MM.1S (cell line): ENCODE measurements around the gene FABP7.

Experiments
- DNase-seq: peaks from one replicate; pipeline ENCODE4 v3.0.0-alpha.2; 2015
- H2AFZ ChIP-seq: fragments of 300-600 bp; sonication (generic); 2 replicates; pipeline ENCODE4 v1.6.0; 2016; ENCODE audit warnings: antibody characterized with exemption, low read length
- H3F3A ChIP-seq: fragments of 300-600 bp; sonication (generic); 2 replicates; pipeline ENCODE4 v1.6.1; 2016; ENCODE audit warnings: mild to moderate bottlenecking, antibody characterized with exemption, low read length, moderate library complexity, mixed read lengths; ENCODE audit not compliant: insufficient read depth
- H3K27ac ChIP-seq: fragments of 300-600 bp; sonication (generic); 2 replicates; pipeline ENCODE4 v1.5.1; 2016; ENCODE audit warnings: mild to moderate bottlenecking, low read length
- H3K27me3 ChIP-seq: fragments of 300-600 bp; sonication (generic); replicated peaks from 2 replicates; pipeline ENCODE4 v1.6.0; 2016; ENCODE audit warnings: low read length; ENCODE audit not compliant: insufficient read depth
- H3K36me3 ChIP-seq: fragments of 300-600 bp; sonication (generic); replicated peaks from 2 replicates; pipeline ENCODE4 v1.6.1; 2016; ENCODE audit warnings: mild to moderate bottlenecking, low read length, mixed read lengths; ENCODE audit not compliant: insufficient read depth
- H3K4me1 ChIP-seq: fragments of 300-600 bp; sonication (generic); 2 replicates; pipeline ENCODE4 v1.6.1; 2016; ENCODE audit warnings: low read length, mixed read lengths
- H3K4me2 ChIP-seq: fragments of 300-600 bp; sonication (generic); 2 replicates; pipeline ENCODE4 v1.6.0; 2016; ENCODE audit warnings: low read depth, low read length
- H3K4me3 ChIP-seq: fragments of 300-600 bp; sonication (generic); 2 replicates; pipeline ENCODE4 v1.5.1; 2016; ENCODE audit warnings: low read length, mixed read lengths
- H3K79me2 ChIP-seq: fragments of 300-600 bp; sonication (generic); 2 replicates; pipeline ENCODE4 v1.6.1; 2016; ENCODE audit warnings: mixed run types, low read length, mixed read lengths
- H3K9ac ChIP-seq: fragments of 300-600 bp; sonication (generic); 2 replicates; pipeline ENCODE4 v1.6.1; 2016; ENCODE audit warnings: low read length, mixed read lengths
- H3K9me2 ChIP-seq: fragments of 300-600 bp; sonication (generic); replicated peaks from 2 replicates; pipeline ENCODE4 v1.6.1; 2016; ENCODE audit warnings: mild to moderate bottlenecking, low read length, mixed read lengths; ENCODE audit not compliant: insufficient read depth
- H3K9me3 ChIP-seq: fragments of 300-600 bp; sonication (generic); replicated peaks from 2 replicates; pipeline ENCODE4 v1.6.1; 2016; ENCODE audit warnings: mild to moderate bottlenecking, low read length, mixed read lengths; ENCODE audit not compliant: insufficient read depth
- H4K20me1 ChIP-seq: fragments of 300-600 bp; sonication (generic); 2 replicates; pipeline ENCODE4 v1.6.1; 2016; ENCODE audit warnings: mild to moderate bottlenecking, low read length, moderate library complexity, mixed read lengths; ENCODE audit not compliant: insufficient read depth
- EZH2 ChIP-seq: fragments of 300-600 bp; sonication (generic); optimal IDR thresholded peaks from 2 replicates; pipeline ENCODE3; 2017; ENCODE audit warnings: low read depth, mild to moderate bottlenecking, antibody characterized with exemption, low read length, mixed read lengths
- EZH2phosphoT487 ChIP-seq: fragments of 300-600 bp; sonication (generic); IDR thresholded peaks from 2 replicates; pipeline ENCODE4 v1.6.1; 2018; ENCODE audit warnings: antibody characterized with exemption, low read length
- TF ChIP-seq, protein P1 (sequence below): fragments of 300-600 bp; sonication (generic); IDR thresholded peaks from 2 replicates; pipeline ENCODE4 v1.5.1; 2016; ENCODE audit warnings: antibody characterized with exemption, low read length, mixed read lengths

FABP7 gene

DNA sequence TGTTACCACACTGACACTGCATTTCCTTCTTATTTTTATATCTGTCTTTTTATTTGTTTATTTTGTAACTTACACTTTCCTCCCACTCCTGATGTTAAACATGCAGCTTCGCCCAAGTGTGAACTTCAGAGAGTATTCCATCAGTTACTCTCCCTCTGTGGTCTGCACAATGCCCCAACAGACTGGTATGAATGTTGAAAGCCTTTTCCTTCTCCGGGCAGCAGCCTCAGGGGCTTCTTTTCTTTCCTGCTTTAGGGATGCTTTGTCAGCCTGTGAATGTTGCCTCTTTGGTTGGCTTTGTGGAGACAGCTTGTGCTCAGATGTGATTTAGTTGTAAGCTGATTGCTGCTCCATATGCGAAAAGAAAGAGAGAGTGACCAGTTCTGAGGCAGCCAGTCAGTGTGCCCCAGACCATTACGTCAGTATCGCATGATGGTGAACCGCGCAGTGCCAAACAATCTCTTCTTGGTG lies 53.5 kb downstream of the FABP7 start:
- Histone ChIP-seq H3K9ac (no peak overlapping the region), H3K4me1 (no peaks in the 10 kb centered on the region), H3K9me2 (no peaks in the 10 kb centered on the region), H3K27me3 (no peaks in the 10 kb centered on the region), H3K4me3 (no peak overlapping the region), H3K79me2 (no peaks in the 10 kb centered on the region), H3K36me3 (no peaks in the 10 kb centered on the region), H3K9me3 (no peaks in the 10 kb centered on the region), H4K20me1 (no peaks in the 10 kb centered on the region), H2AFZ (no peak overlapping the region), H3K27ac (no peak overlapping the region), H3K4me2 (no peak overlapping the region), H3F3A (no peaks in the 10 kb centered on the region)
- TF ChIP-seq EZH2 (no peak), EZH2phosphoT487 (no peak)
- TF ChIP-seq, protein P1, sequence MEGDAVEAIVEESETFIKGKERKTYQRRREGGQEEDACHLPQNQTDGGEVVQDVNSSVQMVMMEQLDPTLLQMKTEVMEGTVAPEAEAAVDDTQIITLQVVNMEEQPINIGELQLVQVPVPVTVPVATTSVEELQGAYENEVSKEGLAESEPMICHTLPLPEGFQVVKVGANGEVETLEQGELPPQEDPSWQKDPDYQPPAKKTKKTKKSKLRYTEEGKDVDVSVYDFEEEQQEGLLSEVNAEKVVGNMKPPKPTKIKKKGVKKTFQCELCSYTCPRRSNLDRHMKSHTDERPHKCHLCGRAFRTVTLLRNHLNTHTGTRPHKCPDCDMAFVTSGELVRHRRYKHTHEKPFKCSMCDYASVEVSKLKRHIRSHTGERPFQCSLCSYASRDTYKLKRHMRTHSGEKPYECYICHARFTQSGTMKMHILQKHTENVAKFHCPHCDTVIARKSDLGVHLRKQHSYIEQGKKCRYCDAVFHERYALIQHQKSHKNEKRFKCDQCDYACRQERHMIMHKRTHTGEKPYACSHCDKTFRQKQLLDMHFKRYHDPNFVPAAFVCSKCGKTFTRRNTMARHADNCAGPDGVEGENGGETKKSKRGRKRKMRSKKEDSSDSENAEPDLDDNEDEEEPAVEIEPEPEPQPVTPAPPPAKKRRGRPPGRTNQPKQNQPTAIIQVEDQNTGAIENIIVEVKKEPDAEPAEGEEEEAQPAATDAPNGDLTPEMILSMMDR: no peak
- DNase-seq: no peak
